ENCODE results near the gene ZNF561. TPM values are rescaled to one million over a fixed set of nuclear protein-coding genes. Genes with fewer than 3 reads are reported as not detected.
"Not testable (repeated sequence)": the region's sequence is repeated elsewhere in the genome, so short reads cannot be mapped to it uniquely, and the experiment has no call there.

ZNF561 gene
- total RNA-seq, 4 donors from 2014 or later = 17.1 to 80.0 (median 35.4) TPM

GRCh38 chr19:9610484-9611113 lies 10.4 kb downstream of the ZNF561 start:
- no peaks in the 10 kb centered on the region for H3K36me3 ChIP-seq
- no peaks in the 10 kb centered on the region for H3K4me1 ChIP-seq
- intact Hi-C loops (cut with DNase I; ENCODE audit: low total_unique reads) = no loop called here
- no peak overlapping the region for H3K27ac ChIP-seq
- no peaks in the 10 kb centered on the region for H3K27me3 ChIP-seq
- H3K4me3 ChIP-seq = no peak overlapping the region
- peaks cover 0 to 53% of the 10 kb centered on the region in 2 donors for H3K9me3 ChIP-seq
- no peak for TF ChIP-seq POLR2A (IDR thresholded peaks at IDR 0.05)
- TF ChIP-seq CTCF (IDR thresholded peaks at IDR 0.05) = no peak
- no peak for DNase-seq

- TF ChIP-seq CTCF (IDR thresholded peaks at IDR 0.05) (no peak), POLR2A (IDR thresholded peaks at IDR 0.05) (no peak)
- no peak for DNase-seq
- peaks cover 0 to 53% of the 10 kb centered on the region in 2 donors for H3K9me3 ChIP-seq
- H3K27ac ChIP-seq = no peak overlapping the region
- no peaks in the 10 kb centered on the region for H3K36me3 ChIP-seq
- H3K4me1 ChIP-seq = no peaks in the 10 kb centered on the region
- intact Hi-C loops (cut with DNase I; ENCODE audit: low total_unique reads) = no loop called here
- H3K4me3 ChIP-seq = no peak overlapping the region
- H3K27me3 ChIP-seq = no peaks in the 10 kb centered on the region
These were observed 12.1 kb downstream of the ZNF561 start for GRCh38 chr19:9608912-9609311.

GRCh38 chr19:9597027-9597426 lies 24.0 kb downstream of the ZNF561 start:
- Histone ChIP-seq H3K4me1 (no peaks in the 10 kb centered on the region), H3K36me3 (no peaks in the 10 kb centered on the region), H3K27ac (no peak overlapping the region), H3K27me3 (no peaks in the 10 kb centered on the region), H3K9me3 (peaks cover 0 to 5% of the 10 kb centered on the region in 2 donors), H3K4me3 (no peak overlapping the region)
- intact Hi-C loops (cut with DNase I; ENCODE audit: low total_unique reads) = no loop called here
- TF ChIP-seq CTCF (IDR thresholded peaks at IDR 0.05) = no peak
- no peak for DNase-seq

GRCh38 chr19:9586764-9587163 lies 34.3 kb downstream of the ZNF561 start:
- peaks cover 0 to 4% of the 10 kb centered on the region in 2 donors for H3K4me1 ChIP-seq
- H3K9me3 ChIP-seq = no peaks in the 10 kb centered on the region
- intact Hi-C loops (cut with DNase I; ENCODE audit: low total_unique reads) = no loop called here
- H3K4me3 ChIP-seq = no peak overlapping the region
- DNase-seq = peak; percentile 35 to 55
- H3K27me3 ChIP-seq = no peaks in the 10 kb centered on the region
- H3K27ac ChIP-seq = no peak overlapping the region
- TF ChIP-seq CTCF (IDR thresholded peaks at IDR 0.05) (peak; percentile 24 to 57 (median 46)), POLR2A (IDR thresholded peaks at IDR 0.05) (no peak)
- H3K36me3 ChIP-seq = no peaks in the 10 kb centered on the region

- intact Hi-C loops (cut with DNase I; ENCODE audit: low total_unique reads) = no loop called here
- TF ChIP-seq POLR2A (IDR thresholded peaks at IDR 0.05) (peak; percentile 23 to 46), CTCF (IDR thresholded peaks at IDR 0.05) (peak in 1 of 4 experiments; percentile 5)
- Histone ChIP-seq H3K4me3 (peak within 1 kb of the TSS; percentile 82 to 99), H3K9me3 (peaks cover 0 to 5% of the 10 kb centered on the region in 2 donors), H3K4me1 (peaks cover 0 to 4% of the 10 kb centered on the region in 2 donors), H3K36me3 (no peaks in the 10 kb centered on the region), H3K27ac (peak within 1 kb of the TSS; percentile 87 to 97), H3K27me3 (no peaks in the 10 kb centered on the region)
- DNase-seq = peak; percentile 78 to 82
These were observed 36.8 kb downstream of the ZNF561 start, which contains the start of gene ZNF121 for GRCh38 chr19:9584073-9584833. TSS of gene ZNF121 (minus strand) at chr19:9584504. CDS start at chr19:9568097, 16,407 bp downstream.

- H3K27ac ChIP-seq; intact Hi-C loops (cut with DNase I; ENCODE audit: low total_unique reads); H3K4me3 ChIP-seq; H3K36me3 ChIP-seq; H3K4me1 ChIP-seq; DNase-seq; H3K27me3 ChIP-seq: not testable (repeated sequence)
- H3K9me3 ChIP-seq = peaks cover 0 to 22% of the 10 kb centered on the region in 2 donors
These were observed 38.8 kb downstream of the ZNF561 start for GRCh38 chr19:9582081-9582725.
